ENCODE data around the gene ANKRD55.
"Not testable (repeated sequence)": the region's sequence is repeated elsewhere in the genome, so short reads cannot be mapped to it uniquely, and the experiment has no call there.

The ANKRD55 gene

DNA sequence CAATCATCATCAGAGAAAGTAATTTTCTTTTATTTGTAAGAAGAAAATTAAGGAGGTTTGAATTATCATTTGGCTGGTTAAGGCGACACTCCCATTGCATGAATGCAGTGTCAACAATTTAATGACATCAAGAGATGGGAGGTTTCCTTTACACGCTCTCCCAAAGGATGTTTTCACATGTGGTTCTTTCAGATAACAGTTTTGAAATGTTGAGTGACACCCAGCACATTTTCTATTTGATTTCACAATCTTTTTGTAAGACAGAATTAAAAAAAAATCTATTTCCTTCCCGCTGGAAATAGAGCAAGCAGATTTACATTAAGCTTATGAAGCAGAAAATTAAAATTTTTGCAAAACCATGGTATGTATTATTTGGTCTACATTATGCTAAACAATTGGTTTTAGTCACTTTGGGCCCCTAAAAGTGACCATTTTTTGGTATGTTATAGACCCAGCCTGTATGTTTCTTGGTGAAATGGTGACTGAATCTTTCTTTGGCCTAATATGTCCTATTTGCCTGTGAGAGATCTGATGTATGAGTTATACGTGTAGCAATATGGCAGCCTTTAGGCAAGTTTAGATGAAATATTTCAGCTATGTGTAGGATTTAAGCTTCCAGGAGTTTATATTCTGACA, 18.9 kb upstream of the ANKRD55 start:
- no peak for DNase-seq

DNA sequence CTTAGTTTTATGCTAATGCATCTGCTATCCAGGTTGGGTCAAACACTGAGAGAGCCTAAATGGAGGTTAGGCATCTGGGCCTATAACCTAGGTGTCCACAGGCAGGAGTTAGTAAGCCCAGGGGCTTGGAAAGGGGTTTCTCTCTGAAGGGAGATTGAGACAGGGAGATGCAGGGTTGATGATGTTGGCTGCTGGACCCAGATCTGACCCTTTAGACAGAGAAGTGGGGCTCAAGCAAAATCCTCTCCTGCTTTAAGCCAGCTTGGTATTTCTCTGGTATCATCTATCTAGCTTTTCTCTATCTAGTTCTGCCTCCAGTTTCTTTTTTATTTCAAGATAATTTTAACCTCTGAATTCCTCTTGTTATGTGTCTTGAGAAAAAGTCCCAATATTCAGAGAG, 18.3 kb upstream of the ANKRD55 start:
- no peak for DNase-seq

DNA sequence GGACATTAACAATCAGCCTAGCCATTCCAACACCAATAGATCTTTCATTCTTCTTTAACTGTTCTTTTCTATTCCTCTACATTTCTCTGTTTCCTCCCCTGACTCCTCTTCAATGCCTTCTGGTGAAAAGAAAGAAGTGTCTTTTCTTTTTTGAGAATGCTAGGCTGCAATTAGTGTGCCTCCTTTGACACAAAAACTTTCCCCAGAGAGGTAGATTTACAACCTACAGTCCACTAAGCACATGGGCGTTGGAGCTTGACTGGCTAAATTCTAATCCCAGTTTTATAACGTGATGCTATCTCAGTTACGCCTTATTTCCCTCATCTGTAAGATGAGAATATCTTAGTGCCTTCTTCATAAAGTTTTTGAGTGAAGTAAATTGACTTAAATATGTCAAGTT, 16.9 kb upstream of the ANKRD55 start:
- no peak for DNase-seq

DNA sequence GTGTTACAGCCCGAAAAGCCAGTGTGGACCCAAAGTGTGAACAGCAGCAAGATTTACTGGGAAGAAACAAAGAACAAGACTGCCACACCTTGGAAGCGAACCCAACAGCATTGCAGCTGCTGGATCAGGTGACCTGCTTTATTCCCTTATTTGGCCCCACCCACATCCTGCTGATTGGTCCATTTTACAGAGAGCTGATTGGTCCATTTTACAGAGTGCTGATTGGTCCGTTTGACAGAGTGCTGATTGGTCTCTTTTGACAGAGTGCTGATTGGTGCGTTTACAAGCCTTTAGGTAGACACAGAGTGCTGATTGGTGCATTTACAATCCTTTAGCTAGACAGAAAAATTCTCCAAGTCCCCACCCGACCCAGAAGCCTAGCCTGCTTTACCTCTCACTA, 16.0 kb upstream of the ANKRD55 start:
- DNase-seq = not testable (repeated sequence)

DNA sequence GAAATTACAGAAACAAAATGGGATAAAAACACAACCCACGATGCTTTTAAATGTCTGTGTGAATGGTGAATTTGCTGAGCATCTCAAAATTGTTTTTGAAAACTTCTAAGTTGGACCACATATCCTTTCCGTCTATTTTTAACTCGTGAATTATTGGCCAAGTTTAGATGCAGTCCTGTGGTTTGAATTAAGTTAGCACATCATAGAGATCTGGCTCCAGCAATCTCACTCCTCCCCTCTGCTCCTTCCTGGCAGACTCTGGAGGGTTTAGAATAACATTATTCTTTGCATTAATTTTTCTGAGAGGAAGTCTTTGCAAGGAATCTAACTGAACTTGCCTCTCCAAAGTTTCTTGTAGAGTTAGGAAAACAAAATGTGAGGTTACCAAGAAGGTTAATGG, 14.5 kb upstream of the ANKRD55 start:
- DNase-seq = no peak

DNA sequence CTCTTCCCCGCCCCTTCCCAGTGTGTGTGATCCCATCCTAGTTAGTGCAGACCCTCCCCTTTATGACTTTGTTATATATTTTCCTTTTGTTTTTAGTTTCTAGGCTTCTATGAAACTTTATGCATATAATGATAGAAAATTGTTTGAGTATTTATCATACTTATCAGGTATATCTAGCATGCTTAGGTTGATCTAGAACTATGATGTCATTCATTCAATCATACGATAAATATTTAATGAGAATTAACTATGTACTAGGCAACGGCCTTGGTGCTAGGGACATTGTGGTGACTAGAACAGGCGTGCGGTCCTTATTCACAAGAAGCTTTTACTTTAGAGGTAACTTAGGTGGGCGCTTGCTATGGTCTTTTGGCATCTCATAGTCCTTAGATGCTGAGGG, 13.6 kb upstream of the ANKRD55 start:
- no peak for DNase-seq

DNA sequence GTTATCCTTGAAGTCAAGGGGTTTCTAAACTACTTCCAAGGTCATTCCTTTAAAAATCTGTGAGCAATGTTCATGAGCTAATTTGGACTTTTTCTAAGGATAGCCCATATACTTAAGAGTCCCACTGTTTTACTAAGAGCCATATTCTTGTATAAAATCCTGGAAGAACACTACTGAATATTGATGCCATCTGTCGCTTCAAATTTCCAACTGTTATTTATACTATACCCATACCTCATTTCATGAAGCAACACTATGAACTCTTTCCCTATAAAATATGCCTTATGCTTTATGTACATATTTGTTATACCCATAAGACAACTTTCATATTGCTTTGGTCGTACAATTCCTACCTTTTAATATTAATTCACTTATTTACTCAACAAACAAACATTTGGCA, 12.4 kb upstream of the ANKRD55 start:
- DNase-seq = no peak

DNA sequence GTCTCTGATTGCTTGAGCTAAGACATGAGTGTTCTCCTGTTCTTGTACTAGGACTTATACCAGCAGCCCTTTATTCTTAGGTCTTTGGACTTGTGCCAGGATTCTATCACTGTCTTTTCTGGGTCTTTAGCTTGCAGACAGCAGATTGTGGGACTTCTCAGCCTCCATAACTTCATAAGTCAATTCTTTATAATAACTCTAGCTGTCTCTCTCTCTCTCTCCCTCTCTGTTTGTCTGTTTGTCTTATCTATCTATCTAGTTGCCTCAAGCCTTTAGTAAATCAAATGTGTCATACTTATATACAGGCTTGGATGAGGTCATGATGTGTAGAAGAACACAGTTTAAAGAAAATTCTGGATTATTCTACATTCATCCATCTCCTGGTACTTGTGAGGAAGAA, 11.5 kb upstream of the ANKRD55 start:
- no peak for DNase-seq

DNA sequence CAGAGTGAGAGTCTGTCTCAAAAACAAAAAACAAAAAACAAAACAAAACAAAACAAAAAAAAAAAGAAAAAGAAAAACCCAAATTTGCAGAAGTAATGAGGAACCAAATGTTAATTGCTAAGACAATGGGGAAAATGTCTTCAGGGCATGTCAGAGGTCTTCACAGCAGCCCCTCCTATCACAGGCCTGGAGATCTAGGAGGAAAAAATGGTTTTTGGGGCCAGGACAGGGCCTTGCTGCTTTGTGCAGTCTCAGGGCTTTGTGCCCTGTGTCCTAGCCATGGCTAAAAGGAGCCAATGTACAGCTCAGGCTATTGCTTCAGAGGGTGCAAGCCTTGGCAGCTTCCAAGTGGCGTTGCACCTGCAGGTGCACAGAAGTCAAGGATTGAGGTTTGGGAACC, 9.1 kb upstream of the ANKRD55 start:
- DNase-seq = not testable (repeated sequence)

DNA sequence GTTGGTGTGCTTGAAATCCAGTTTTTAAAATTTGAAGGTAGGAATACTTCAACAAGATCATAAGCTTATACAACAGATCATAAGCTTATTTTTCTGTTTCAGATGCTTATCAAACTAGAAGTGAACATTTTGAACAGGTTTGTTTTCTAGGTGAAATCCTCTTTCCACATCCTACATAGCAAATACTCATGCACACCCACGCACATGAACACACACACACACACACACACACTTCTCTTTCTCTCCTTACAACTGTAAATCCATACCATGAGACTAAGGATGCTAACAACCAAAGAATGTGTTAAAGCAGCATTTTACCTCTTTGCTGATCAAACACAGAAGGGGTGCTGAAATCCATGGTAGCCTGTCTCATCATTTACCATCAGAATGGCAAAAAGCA, 592 bp downstream of the ANKRD55 start:
- no peak for DNase-seq

DNA sequence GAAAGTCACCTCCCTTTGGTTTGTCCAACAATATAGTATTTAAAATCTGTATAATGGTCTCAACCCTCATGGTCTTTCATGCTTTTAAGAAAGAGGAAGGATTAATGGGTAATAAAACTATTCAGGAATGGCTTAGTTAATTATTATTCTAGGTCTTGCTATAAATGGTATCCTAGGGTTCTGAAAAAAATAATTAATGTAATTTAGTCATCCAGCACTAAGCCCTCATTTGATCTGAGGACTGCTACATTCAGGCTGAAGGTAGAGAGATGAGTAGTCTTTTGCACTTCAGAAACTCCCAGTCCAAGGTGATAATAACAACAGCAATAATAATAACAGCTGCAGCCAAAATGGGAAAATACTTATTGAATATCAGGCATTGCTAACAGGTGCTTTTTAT, 2.6 kb downstream of the ANKRD55 start:
- DNase-seq = no peak

DNA sequence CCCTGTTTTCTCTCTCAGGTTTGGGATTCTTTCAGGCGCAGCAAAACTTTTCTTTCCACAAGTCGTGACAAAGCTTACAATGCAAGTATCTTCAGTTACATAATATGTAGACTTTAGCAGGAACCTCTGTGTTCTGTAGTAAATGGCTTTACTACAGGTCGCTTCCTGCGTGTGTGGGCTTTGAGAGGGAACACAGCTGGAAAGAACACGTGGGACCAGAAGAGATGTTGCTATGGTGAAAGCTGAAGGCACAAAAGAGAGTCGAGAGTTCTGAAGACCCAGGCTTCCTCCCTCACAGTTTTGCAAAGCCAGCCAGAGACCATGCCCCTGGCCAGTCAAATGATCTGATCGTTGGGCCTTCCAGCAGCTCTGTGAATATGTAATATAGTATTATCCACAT, 4.0 kb downstream of the ANKRD55 start:
- DNase-seq = no peak

DNA sequence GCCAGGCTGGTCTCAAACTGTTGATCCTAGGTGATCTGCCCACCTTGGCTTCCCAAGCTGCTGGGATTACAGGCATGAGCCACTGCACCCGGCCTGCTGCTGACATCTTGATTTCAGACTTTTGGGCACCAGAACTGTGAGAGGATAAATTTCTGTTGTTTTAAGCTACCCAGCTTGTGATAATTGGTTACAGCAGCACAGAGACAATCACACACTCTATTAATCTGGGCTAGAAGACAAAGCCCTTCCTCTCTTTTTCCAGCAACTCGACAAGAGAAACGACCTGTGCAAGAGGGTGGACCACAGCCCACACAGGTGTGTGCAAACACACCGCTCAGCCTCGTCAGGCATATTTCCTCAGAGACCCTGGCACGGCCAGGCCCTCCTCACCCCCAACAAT, 4.5 kb downstream of the ANKRD55 start:
- DNase-seq = no peak

DNA sequence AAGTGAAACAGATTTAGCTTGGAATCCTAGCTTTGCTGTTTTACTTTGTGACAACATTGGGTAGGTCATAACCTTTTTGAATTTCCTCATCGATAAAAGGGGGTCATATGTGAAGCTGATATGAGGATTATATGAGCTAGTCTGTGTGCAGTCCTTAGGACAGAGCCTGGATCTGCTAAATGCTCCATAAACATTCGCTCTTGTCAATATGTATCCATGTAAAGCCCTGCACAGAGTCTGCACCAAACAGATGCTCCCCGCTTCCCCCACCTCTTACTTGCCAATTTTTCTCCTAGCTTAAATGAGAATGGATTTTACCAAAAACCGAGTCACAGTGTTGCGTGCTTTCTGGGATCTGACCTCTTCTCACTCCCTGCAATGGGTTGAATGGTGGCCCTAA, 5.4 kb downstream of the ANKRD55 start:
- DNase-seq = no peak

DNA sequence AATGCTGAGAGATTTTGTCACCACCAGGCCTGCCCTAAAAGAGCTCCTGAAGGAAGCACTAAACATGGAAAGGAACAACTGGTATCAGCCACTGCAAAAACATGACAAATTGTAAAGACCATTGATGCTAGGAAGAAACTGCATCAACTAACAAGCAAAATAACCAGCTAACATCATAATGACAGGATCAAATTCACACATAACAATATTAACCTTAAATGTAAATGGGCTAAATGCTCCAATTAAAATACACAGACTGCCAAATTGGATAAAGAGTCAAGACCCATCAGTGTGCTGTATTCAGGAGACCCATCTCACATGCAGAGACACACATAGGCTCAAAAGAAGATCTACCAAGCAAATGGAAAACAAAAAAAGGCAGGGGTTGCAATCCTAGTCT, 9.8 kb downstream of the ANKRD55 start:
- DNase-seq = not testable (repeated sequence)

DNA sequence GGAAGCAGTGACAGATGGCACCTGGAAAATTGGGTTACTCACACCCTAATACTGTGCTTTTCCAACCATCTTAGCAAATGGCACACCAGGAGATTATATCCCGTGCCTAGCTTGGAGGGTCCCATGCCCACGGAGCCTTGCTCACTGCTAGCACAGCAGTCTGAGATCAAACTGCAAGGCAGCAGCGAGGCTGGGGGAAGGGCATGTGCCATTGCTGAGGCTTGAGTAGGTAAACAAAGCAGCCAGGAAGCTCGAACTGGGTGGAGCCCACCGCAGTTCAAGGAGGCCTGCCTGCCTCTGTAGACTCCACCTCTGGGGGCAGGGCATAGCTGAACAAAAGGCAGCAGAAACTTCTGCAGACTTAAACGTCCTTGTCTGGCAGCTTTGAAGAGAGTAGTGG, 11.5 kb downstream of the ANKRD55 start:
- not testable (repeated sequence) for DNase-seq

DNA sequence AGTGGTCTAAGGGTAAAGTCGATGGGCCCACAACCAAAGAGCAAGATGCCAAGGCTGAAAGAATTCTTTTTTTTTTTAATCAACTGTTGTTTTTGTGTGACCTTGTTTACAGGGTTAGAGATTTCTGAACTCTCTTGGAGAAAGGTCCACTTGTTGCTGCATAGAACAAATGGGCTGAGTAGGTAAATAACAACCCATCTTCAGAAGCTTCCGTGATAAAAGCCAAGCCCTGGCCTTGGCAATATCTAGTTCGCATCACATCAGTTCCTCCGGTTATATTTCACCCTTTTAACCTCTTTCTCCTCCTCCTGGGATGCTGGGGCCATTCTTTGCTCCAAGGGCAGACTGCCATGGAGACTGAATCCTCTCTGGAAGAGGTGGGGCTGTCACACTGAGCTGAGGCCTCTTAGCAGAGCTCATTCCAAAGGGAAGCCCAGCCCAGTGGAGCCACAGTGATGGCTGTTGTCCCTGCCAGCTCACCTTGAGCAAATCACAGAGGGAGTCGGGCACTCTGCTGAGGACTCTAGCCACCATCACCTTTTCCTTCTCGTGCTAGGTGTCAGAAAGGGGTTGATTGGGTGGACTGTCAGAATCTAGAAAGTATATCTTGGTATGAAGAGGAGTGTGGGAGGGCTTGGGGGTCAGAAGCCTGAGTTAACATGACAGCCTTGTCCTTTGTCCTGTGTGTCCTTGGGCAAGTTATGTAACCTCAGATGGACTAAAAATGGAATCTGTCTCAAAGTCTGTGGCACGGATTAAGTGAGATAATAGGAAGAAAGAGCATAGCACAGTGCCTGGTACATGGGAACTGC, 17.9 kb downstream of the ANKRD55 start:
- no peak for DNase-seq

DNA sequence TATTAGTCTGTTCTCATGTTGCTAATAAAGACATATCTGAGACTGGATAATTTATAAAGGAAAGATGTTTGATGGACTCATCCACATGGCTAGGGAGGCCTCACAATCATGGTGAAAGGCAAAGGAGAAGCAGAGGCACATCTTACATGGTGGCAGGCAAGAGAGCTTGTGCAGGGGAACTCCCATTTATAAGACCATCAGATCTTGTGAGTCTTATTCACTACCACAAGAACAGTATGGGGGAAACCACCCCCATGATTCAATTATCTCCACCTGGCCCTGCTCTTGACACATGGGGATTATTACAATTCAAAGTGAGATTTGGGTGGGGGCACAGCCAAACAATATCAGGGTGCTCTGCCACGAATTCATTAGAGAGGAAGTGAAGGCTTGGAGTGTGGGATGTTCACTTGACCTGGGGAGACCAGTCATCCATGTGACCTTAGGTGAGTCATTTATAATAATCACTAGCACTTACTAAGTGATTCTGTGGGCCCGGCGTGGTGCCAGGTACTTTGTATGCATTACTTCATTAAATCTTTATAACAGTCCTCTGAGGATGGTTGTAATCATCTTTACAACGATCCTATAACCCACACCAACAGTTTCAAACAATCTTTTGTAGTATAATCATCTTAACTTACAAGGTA, 19.1 kb downstream of the ANKRD55 start:
- DNase-seq = not testable (repeated sequence)

DNA sequence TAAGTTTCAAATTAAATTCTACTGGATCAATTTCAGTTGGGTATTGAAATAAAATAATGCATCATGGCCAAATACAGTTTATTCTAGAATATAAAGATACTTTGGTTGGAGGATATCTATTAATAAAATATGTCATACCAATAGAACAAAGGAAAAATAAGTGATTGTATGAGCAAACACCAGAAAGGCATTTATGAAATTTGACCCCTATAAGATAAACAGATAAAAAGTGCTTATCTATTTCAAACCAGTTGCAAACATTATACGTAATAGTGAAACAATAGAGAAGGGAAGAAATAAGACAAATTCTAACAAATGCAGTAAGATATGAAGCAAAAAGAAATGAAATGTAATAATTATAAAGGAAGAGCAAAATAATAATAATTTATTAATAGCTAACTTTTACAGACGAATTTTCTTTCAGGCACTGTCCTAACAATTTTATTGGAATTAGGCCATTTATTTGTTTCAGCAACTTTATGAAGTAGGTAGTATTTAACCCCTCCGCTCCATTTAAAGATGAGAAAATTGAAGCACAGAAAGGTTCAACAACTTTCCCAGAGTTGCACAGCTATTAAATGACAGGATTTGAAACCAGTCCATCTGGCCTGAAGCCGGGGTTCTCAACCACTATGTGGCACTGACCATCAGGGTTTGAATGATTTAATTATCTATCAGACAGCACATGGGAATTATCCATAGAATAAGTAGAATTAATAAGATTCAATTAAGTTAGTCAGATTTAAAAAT, 20.8 kb downstream of the ANKRD55 start:
- DNase-seq = no peak

DNA sequence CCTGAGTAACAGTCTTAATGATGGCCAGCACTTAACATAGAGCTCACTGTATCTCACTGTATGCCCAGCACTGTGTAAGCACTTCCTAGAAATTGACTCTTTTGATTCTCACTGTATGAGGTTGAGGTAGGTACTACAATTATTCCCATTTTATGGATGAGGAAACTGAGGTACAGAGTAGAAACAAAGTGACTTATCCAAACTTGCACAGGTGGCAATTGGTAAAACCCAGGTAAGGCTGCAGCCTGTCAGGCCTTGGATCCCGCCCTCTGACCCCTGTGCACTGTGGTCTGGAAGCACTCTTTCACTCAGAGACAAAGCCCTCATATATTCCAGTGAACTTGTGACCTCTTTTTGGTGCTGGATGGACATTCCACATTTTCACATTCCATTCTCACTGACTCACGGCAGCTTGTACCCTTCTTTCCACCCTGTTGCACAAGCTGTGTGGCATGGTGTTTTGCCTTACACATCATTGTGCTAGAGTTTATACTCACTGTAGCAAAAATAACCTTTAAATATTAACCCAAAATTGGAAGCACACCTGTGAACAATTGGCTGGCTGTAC, 21.7 kb downstream of the ANKRD55 start:
- no peak for DNase-seq

DNA sequence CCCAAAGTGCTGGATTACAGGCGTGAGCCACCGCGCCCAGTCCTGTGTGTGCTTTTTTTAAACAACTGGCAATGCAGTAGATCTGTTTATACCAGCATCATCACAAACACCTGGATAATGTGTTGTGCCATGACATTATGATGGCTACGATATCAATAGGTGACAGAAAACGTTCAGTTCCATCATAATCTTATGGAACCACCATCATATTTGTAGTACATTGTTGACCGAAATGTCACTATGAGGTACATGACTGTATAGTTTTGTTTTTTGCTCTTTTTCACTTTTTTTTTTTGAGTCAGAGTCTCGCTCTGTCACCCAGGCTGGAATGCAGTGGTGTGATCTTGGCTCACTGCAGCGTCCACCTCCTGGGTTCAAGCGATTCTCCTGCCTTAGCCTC, 24.4 kb downstream of the ANKRD55 start:
- DNase-seq = no peak

DNA sequence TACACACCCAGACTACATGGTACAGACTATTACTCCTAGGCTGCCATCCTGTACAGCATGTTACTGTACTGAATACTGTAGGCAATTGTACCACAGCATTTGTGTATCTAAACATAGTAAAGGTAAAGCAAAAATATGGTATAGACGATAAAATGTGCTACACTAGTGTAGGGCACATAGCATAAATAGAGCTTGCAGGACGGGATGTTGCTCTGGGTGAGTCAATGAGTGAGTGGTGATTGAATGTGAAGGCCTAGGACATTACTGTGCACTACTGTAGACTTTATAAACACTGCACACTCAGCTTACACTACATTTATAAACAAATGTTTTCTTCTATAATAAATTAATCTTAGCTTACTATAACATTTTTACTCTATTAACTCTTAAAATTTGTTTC, 25.6 kb downstream of the ANKRD55 start:
- DNase-seq = no peak
